Caco-2 (cell line): ENCODE data around the gene RAB11FIP4. TPM values are rescaled to one million over a fixed set of nuclear protein-coding genes. Genes with fewer than 3 reads are reported as not detected.

Experiments used
- BruUV-seq: library from RNA; stranded (reverse); fragments of 400-500 nt; replicated peaks from 2 replicates; lab custom pipeline; 2021; lab: Mats Ljungman, UMichigan
- CTCF ChIA-PET: fragments of 300-600 bp; sonication (Branson Sonifier 250); formaldehyde crosslinking; loops from one replicate; lab custom pipeline; 2022; ENCODE audit warnings: antibody characterized with exemption; lab: Charles Lee
- POLR2A ChIA-PET: fragments of 300-600 bp; sonication (Branson Sonifier 250); formaldehyde crosslinking; loops from one replicate; lab custom pipeline; 2022; ENCODE audit warnings: antibody characterized with exemption; lab: Charles Lee
- DNase-seq, 2 experiments: peaks; one replicate each; pipeline versions ENCODE4 v3.0.0 to v3.0.0-alpha.2; 2020 to 2022
- H3K27me3 ChIP-seq: replicated peaks from 2 replicates; pipeline ENCODE4 v1.6.0; 2011; ENCODE audit warnings: low read length; ENCODE audit not compliant: control insufficient read depth, insufficient read depth
- H3K36me3 ChIP-seq: 2 replicates; pipeline ENCODE4 v1.5.1; 2011; ENCODE audit warnings: low read length; ENCODE audit not compliant: control insufficient read depth, insufficient read depth
- H3K4me1 ChIP-seq: fragments of 250-450 bp; sonication (Bioruptor Pico); 2 replicates; pipeline ENCODE4 v1.5.1; 2020; ENCODE audit warnings: mild to moderate bottlenecking
- H3K4me3 ChIP-seq: 2 replicates; pipeline ENCODE4 v1.5.1; 2011; ENCODE audit warnings: low read depth, mild to moderate bottlenecking, control low read depth, low read length
- H3K9me3 ChIP-seq: fragments of 250-450 bp; sonication (Bioruptor Pico); 2 replicates; pipeline ENCODE4 v1.5.1; 2020; ENCODE audit warnings: mild to moderate bottlenecking, moderate library complexity
- H3K27ac Mint-ChIP-seq: one replicate; pipeline ENCODE4 v1.8.0; 2022; ENCODE audit warnings: mixed read lengths; ENCODE audit not compliant: unreplicated experiment
- H3K27me3 Mint-ChIP-seq: one replicate; pipeline ENCODE4 v1.8.0; 2022; ENCODE audit warnings: mixed read lengths; ENCODE audit not compliant: insufficient read depth, unreplicated experiment
- H3K36me3 Mint-ChIP-seq: one replicate; pipeline ENCODE4 v1.8.0; 2022; ENCODE audit warnings: mild to moderate bottlenecking, mixed read lengths; ENCODE audit not compliant: insufficient read depth, unreplicated experiment
- H3K4me1 Mint-ChIP-seq: one replicate; pipeline ENCODE4 v1.8.0; 2022; ENCODE audit warnings: low read depth, mixed read lengths; ENCODE audit not compliant: unreplicated experiment
- H3K4me3 Mint-ChIP-seq: one replicate; pipeline ENCODE4 v1.8.0; 2022; ENCODE audit warnings: mild to moderate bottlenecking, moderate library complexity, mixed read lengths; ENCODE audit not compliant: unreplicated experiment
- H3K9me3 Mint-ChIP-seq: one replicate; pipeline ENCODE4 v1.8.0; 2022; ENCODE audit warnings: mixed read lengths; ENCODE audit not compliant: unreplicated experiment
- CTCF ChIP-seq, 2 experiments: fragments of 200-600 bp in 1 of 2; IDR thresholded peaks; 1 replicate in 1 of 2; 2 replicates in 1 of 2; pipeline versions ENCODE4 v1.5.1 to v1.8.0; 2011 to 2022; ENCODE audit warnings: antibody characterized with exemption in 1 of 2, control low read depth in 1 of 2, inconsistent platforms in 1 of 2, low read depth in 1 of 2, low read length in 1 of 2, mild to moderate bottlenecking in 1 of 2, moderate library complexity in 1 of 2; ENCODE audit not compliant: insufficient read depth in 1 of 2, severe bottlenecking in 1 of 2, unreplicated experiment in 1 of 2
- intact Hi-C: fragments of 100-400 bp; cut with micrococcal nuclease; formaldehyde crosslinking; loops from one replicate; pipeline ENCODE4 v1.10.0; 2022; ENCODE audit not compliant: unreplicated experiment
- total RNA-seq: library from RNA; stranded (reverse); gene quantifications from 2 replicates; pipeline ENCODE4 v1.2.3, GENCODE V29; 2022

Gene RAB11FIP4
- total RNA-seq, 1 experiment from 2014 or later, result 90.3 TPM

- Histone ChIP-seq H3K9me3 (no peaks in the 10 kb centered on the region), H3K4me1 (no peaks in the 10 kb centered on the region), H3K36me3 (no peaks in the 10 kb centered on the region), H3K27me3 (peaks cover 2% of the 10 kb centered on the region), H3K4me3 (peak overlapping the region; percentile 26)
- intact Hi-C loops, result loop anchor here (5.0 kb wide), 1 partner anchor 36 kb away; no protein-coding TSS in a partner anchor
- H3K36me3 Mint-ChIP-seq, result peaks cover 5% of the 10 kb centered on the region
- no peaks in the 10 kb centered on the region for H3K9me3 Mint-ChIP-seq
- peaks cover 15% of the 10 kb centered on the region for H3K27me3 Mint-ChIP-seq
- TF ChIP-seq CTCF (IDR thresholded peaks at IDR 0.05; ENCODE audit: insufficient read depth in 1 of 2, low read depth in 1 of 2, low read length in 1 of 2, severe bottlenecking in 1 of 2, unreplicated experiment in 1 of 2), result no peak
- POLR2A ChIA-PET, result no interaction called here
- no peak for DNase-seq
- CTCF ChIA-PET, result no interaction called here
- H3K27ac Mint-ChIP-seq, result no peak overlapping the region
- no TSS peak for BruUV-seq
- no peaks in the 10 kb centered on the region for H3K4me1 Mint-ChIP-seq
- H3K4me3 Mint-ChIP-seq, result peak overlapping the region; percentile 72
Observed at GRCh38 chr17:31390748-31391495, 553 bp upstream of the RAB11FIP4 start.

DNA sequence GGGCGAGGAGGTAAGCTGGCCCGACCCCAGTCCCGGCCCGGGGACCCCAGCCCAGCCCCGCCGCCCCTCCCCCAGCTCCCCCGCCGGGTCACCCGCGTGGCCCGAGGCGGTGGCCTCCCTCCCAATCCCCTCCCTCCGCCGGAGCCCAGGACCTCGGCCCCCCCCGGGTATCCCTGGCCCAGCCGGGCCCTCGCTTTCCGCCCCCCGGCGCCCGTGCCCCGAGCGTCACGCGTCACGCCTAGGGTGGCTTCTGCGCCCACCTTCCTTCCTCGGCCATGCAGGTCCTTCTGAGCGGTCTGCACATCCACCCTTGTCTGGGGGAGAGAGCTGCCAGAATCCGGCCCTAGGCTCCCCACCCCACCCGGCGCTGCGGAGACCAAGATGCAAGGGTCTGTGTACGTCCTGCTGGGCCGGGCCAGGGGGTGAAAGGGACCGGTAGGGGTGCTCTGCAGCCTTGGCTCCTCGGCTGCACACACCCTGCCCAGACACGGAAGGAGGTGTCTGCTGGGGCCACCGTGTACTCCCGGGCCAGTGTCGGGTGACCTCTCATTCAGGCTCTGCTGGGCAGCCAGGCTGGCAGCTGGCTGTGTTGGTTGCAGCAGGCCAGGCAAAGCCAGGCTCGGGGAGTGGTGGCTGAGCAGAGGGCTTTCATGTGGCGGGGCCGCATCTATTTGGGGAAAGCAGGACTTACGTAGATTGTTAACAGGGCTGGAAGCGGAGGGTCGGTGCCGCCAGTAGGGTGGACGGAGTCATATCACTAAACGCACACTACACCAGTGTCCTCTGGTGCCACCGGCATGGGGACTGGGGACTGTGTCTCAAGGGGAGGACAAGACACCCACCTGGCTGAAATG is 754 bp downstream of the RAB11FIP4 start:
- no peaks in the 10 kb centered on the region for H3K4me1 ChIP-seq
- no peak for TF ChIP-seq CTCF (IDR thresholded peaks at IDR 0.05; ENCODE audit: insufficient read depth in 1 of 2, low read depth in 1 of 2, low read length in 1 of 2, severe bottlenecking in 1 of 2, unreplicated experiment in 1 of 2)
- no peak overlapping the region for H3K27ac Mint-ChIP-seq
- no peaks in the 10 kb centered on the region for H3K4me1 Mint-ChIP-seq
- H3K27me3 ChIP-seq, result peaks cover 2% of the 10 kb centered on the region
- peak overlapping the region; percentile 30 for H3K4me3 ChIP-seq
- H3K27me3 Mint-ChIP-seq, result peaks cover 15% of the 10 kb centered on the region
- POLR2A ChIA-PET, result no interaction called here
- intact Hi-C loops, result loop anchor here (5.0 kb wide), 1 partner anchor 35 kb away; no protein-coding TSS in a partner anchor
- H3K9me3 ChIP-seq, result no peaks in the 10 kb centered on the region
- H3K9me3 Mint-ChIP-seq, result no peaks in the 10 kb centered on the region
- H3K4me3 Mint-ChIP-seq, result peak overlapping the region; percentile 37
- DNase-seq, result no peak
- BruUV-seq, result no TSS peak
- CTCF ChIA-PET, result no interaction called here
- peaks cover 5% of the 10 kb centered on the region for H3K36me3 Mint-ChIP-seq
- no peaks in the 10 kb centered on the region for H3K36me3 ChIP-seq
